ENCODE measurements around the gene ARHGAP35. TPM values are rescaled to one million over a fixed set of nuclear protein-coding genes. Genes with fewer than 3 reads are reported as not detected.

ARHGAP35 gene
- total RNA-seq, 1 donor from 2014 or later = 57.9 TPM

GRCh38 chr19:46830864-46831263 lies 29.9 kb upstream of the ARHGAP35 start:
- FAIRE-seq = peak; percentile 5
- no peaks in the 10 kb centered on the region for H3K9me3 ChIP-seq (ENCODE audit: insufficient read depth, low read depth, low read length)
- Mint-ChIP-seq H3K9me3 (ENCODE audit: unreplicated experiment) (no peaks in the 10 kb centered on the region), H3K27me3 (ENCODE audit: low read depth, unreplicated experiment) (no peaks in the 10 kb centered on the region), H3K27ac (ENCODE audit: unreplicated experiment) (no peak overlapping the region), H3K36me3 (ENCODE audit: low read depth, unreplicated experiment) (peaks cover 2% of the 10 kb centered on the region), H3K4me1 (ENCODE audit: low read depth, unreplicated experiment) (peaks cover 7% of the 10 kb centered on the region), H3K4me3 (ENCODE audit: unreplicated experiment) (no peak overlapping the region)
- no peaks in the 10 kb centered on the region for H3K79me2 ChIP-seq (ENCODE audit: insufficient read depth, low read length)
- no peak overlapping the region for H3K4me2 ChIP-seq (ENCODE audit: low read length)
- DNase-seq (ENCODE audit: low read depth) = no peak
- H3K4me3 ChIP-seq (ENCODE audit: insufficient read depth, low read depth, low read length) = no peak overlapping the region
- H4K20me1 ChIP-seq (ENCODE audit: insufficient read depth, low read length) = no peaks in the 10 kb centered on the region
- peaks cover 5% of the 10 kb centered on the region for H3K4me1 ChIP-seq (ENCODE audit: insufficient read depth, low read length)
- no peak for TF ChIP-seq CTCF (IDR thresholded peaks at IDR 0.05; ENCODE audit: insufficient read depth, low read depth, low read length)
- TF ChIP-seq EZH2 (IDR thresholded peaks at IDR 0.05; ENCODE audit: insufficient read depth, low read length) = no peak
- no peak overlapping the region for H3K27ac ChIP-seq (ENCODE audit: low read depth, low read length)
- H3K27me3 ChIP-seq (ENCODE audit: insufficient read depth, low read length) = no peaks in the 10 kb centered on the region
- no peak overlapping the region for H2AFZ ChIP-seq (ENCODE audit: low read depth, low read length)
- peaks cover 3% of the 10 kb centered on the region for H3K36me3 ChIP-seq (ENCODE audit: insufficient read depth, low read length)
- no peak overlapping the region for H3K9ac ChIP-seq (ENCODE audit: low read length)

- Histone ChIP-seq H2AFZ (ENCODE audit: low read depth, low read length) (no peak overlapping the region), H3K4me3 (ENCODE audit: insufficient read depth, low read depth, low read length) (no peak overlapping the region), H3K36me3 (ENCODE audit: insufficient read depth, low read length) (peaks cover 15% of the 10 kb centered on the region), H3K27ac (ENCODE audit: low read depth, low read length) (no peak overlapping the region), H4K20me1 (ENCODE audit: insufficient read depth, low read length) (peaks cover 6% of the 10 kb centered on the region), H3K4me1 (ENCODE audit: insufficient read depth, low read length) (peaks cover 5% of the 10 kb centered on the region), H3K9ac (ENCODE audit: low read length) (no peak overlapping the region), H3K9me3 (ENCODE audit: insufficient read depth, low read depth, low read length) (no peaks in the 10 kb centered on the region), H3K79me2 (ENCODE audit: insufficient read depth, low read length) (no peaks in the 10 kb centered on the region), H3K27me3 (ENCODE audit: insufficient read depth, low read length) (no peaks in the 10 kb centered on the region), H3K4me2 (ENCODE audit: low read length) (no peak overlapping the region)
- TF ChIP-seq CTCF (IDR thresholded peaks at IDR 0.05; ENCODE audit: insufficient read depth, low read depth, low read length) (no peak), EZH2 (IDR thresholded peaks at IDR 0.05; ENCODE audit: insufficient read depth, low read length) (no peak)
- H3K4me3 Mint-ChIP-seq (ENCODE audit: unreplicated experiment) = no peak overlapping the region
- FAIRE-seq (no peak), DNase-seq (ENCODE audit: low read depth) (no peak)
- peaks cover 7% of the 10 kb centered on the region for H3K36me3 Mint-ChIP-seq (ENCODE audit: low read depth, unreplicated experiment)
- no peaks in the 10 kb centered on the region for H3K9me3 Mint-ChIP-seq (ENCODE audit: unreplicated experiment)
- H3K27ac Mint-ChIP-seq (ENCODE audit: unreplicated experiment) = no peak overlapping the region
- H3K27me3 Mint-ChIP-seq (ENCODE audit: low read depth, unreplicated experiment) = no peaks in the 10 kb centered on the region
- peaks cover 5% of the 10 kb centered on the region for H3K4me1 Mint-ChIP-seq (ENCODE audit: low read depth, unreplicated experiment)
Measured at GRCh38 chr19:46834121-46834520, 26.7 kb upstream of the ARHGAP35 start.

- FAIRE-seq = no peak
- Histone ChIP-seq H3K4me3 (ENCODE audit: insufficient read depth, low read depth, low read length) (no peak overlapping the region), H3K79me2 (ENCODE audit: insufficient read depth, low read length) (peaks cover 4% of the 10 kb centered on the region), H3K27ac (ENCODE audit: low read depth, low read length) (no peak overlapping the region), H3K9ac (ENCODE audit: low read length) (no peak overlapping the region), H3K4me2 (ENCODE audit: low read length) (no peak overlapping the region), H3K36me3 (ENCODE audit: insufficient read depth, low read length) (peaks cover 22% of the 10 kb centered on the region), H4K20me1 (ENCODE audit: insufficient read depth, low read length) (peaks cover 13% of the 10 kb centered on the region), H3K27me3 (ENCODE audit: insufficient read depth, low read length) (no peaks in the 10 kb centered on the region), H3K9me3 (ENCODE audit: insufficient read depth, low read depth, low read length) (no peaks in the 10 kb centered on the region), H3K4me1 (ENCODE audit: insufficient read depth, low read length) (peaks cover under 1% of the 10 kb centered on the region), H2AFZ (ENCODE audit: low read depth, low read length) (no peak overlapping the region)
- TF ChIP-seq CTCF (IDR thresholded peaks at IDR 0.05; ENCODE audit: insufficient read depth, low read depth, low read length) (no peak), EZH2 (IDR thresholded peaks at IDR 0.05; ENCODE audit: insufficient read depth, low read length) (no peak)
- no peaks in the 10 kb centered on the region for H3K9me3 Mint-ChIP-seq (ENCODE audit: unreplicated experiment)
- H3K27ac Mint-ChIP-seq (ENCODE audit: unreplicated experiment) = no peak overlapping the region
- H3K4me1 Mint-ChIP-seq (ENCODE audit: low read depth, unreplicated experiment) = peaks cover under 1% of the 10 kb centered on the region
- peaks cover 7% of the 10 kb centered on the region for H3K36me3 Mint-ChIP-seq (ENCODE audit: low read depth, unreplicated experiment)
- DNase-seq (ENCODE audit: low read depth) = no peak
- no peaks in the 10 kb centered on the region for H3K27me3 Mint-ChIP-seq (ENCODE audit: low read depth, unreplicated experiment)
- H3K4me3 Mint-ChIP-seq (ENCODE audit: unreplicated experiment) = no peak overlapping the region
Measured at GRCh38 chr19:46834984-46835383, 25.8 kb upstream of the ARHGAP35 start.

All from astrocyte (in vitro differentiated cells and primary cell).